Nephron (organoid): ENCODE measurements around the gene FAM204A.

Source experiments
- H3K27ac Mint-ChIP-seq, 3 experiments: 2 replicates each; pipeline ENCODE4 v1.8.0; 2020; ENCODE audit warnings: mixed read lengths in 3 of 3, mild to moderate bottlenecking in 2 of 3, moderate library complexity in 1 of 3
- H3K27me3 Mint-ChIP-seq: 2 replicates; pipeline ENCODE4 v1.8.0; 2021; ENCODE audit warnings: low read depth, mild to moderate bottlenecking, moderate library complexity, mixed read lengths
- H3K36me3 Mint-ChIP-seq: 2 replicates; pipeline ENCODE4 v1.8.0; 2020; ENCODE audit warnings: low read depth, mixed read lengths
- H3K4me1 Mint-ChIP-seq: 2 replicates; pipeline ENCODE4 v1.8.0; 2020; ENCODE audit warnings: mixed read lengths
- H3K4me3 Mint-ChIP-seq, 3 experiments: 2 replicates each; pipeline ENCODE4 v1.8.0; 2020; ENCODE audit warnings: mild to moderate bottlenecking in 3 of 3, mixed read lengths in 3 of 3, moderate library complexity in 2 of 3
- H3K9me3 Mint-ChIP-seq: 2 replicates; pipeline ENCODE4 v1.8.0; 2020; ENCODE audit warnings: mixed read lengths
- TF ChIP-seq, protein P1 (sequence below), 3 experiments: fragments of 200-600 bp; sonication (generic); IDR thresholded peaks; one replicate each; pipeline ENCODE4 v1.5.0; 2021; ENCODE audit warnings: antibody characterized with exemption in 3 of 3; ENCODE audit not compliant: unreplicated experiment in 3 of 3

The FAM204A gene

DNA sequence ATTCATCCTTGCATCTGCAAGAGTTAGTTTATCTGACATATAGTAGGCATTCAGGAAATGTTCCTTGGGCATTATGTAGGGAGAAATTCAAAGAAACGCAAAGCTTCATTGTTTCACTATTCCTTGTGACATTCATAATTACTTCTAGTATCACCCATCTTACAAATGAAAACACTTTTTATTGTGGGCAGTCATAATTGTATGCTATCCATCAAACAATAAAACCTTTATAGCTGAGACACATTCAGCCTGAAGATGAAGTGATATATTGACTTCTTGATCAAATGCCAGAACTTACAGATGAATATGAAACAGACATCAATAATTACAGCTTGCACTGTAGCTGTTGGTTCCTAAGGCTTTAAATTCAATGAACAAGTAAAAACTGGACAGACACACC, 36.4 kb downstream of the FAM204A start:
- TF ChIP-seq, protein P1, sequence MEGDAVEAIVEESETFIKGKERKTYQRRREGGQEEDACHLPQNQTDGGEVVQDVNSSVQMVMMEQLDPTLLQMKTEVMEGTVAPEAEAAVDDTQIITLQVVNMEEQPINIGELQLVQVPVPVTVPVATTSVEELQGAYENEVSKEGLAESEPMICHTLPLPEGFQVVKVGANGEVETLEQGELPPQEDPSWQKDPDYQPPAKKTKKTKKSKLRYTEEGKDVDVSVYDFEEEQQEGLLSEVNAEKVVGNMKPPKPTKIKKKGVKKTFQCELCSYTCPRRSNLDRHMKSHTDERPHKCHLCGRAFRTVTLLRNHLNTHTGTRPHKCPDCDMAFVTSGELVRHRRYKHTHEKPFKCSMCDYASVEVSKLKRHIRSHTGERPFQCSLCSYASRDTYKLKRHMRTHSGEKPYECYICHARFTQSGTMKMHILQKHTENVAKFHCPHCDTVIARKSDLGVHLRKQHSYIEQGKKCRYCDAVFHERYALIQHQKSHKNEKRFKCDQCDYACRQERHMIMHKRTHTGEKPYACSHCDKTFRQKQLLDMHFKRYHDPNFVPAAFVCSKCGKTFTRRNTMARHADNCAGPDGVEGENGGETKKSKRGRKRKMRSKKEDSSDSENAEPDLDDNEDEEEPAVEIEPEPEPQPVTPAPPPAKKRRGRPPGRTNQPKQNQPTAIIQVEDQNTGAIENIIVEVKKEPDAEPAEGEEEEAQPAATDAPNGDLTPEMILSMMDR (IDR thresholded peaks at IDR 0.05; ENCODE audit: unreplicated experiment in 3 of 3) = no peak
- Mint-ChIP-seq H3K4me1 (peaks cover 28% of the 10 kb centered on the region), H3K36me3 (peaks cover 45% of the 10 kb centered on the region), H3K27me3 (no peaks in the 10 kb centered on the region), H3K4me3 (no peak overlapping the region), H3K9me3 (no peaks in the 10 kb centered on the region), H3K27ac (peak overlapping the region in 1 of 3 experiments; percentile 28)

DNA sequence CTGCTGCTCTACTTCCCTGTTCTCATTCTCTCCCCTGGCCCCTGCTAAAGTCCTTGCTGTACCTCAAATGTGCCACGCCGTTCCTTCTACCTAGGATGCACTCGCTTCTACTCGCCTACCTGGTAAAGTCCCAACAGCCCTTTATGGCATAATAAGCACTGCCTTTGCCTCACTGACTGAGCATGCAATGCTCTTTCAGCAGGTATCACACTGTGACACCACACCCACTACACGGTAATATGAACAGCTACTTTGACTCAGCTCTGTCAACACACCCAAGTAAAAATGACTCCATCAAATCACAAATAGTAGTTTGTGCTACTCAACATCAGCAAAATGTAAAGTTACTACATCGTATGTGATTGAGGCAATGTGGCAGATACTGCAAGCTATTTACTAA, 37.6 kb downstream of the FAM204A start:
- TF ChIP-seq, protein P1 (IDR thresholded peaks at IDR 0.05; ENCODE audit: unreplicated experiment in 3 of 3) = no peak
- Mint-ChIP-seq H3K27me3 (no peaks in the 10 kb centered on the region), H3K4me3 (no peak overlapping the region), H3K9me3 (no peaks in the 10 kb centered on the region), H3K36me3 (peaks cover 37% of the 10 kb centered on the region), H3K4me1 (peaks cover 28% of the 10 kb centered on the region), H3K27ac (no peak overlapping the region)

DNA sequence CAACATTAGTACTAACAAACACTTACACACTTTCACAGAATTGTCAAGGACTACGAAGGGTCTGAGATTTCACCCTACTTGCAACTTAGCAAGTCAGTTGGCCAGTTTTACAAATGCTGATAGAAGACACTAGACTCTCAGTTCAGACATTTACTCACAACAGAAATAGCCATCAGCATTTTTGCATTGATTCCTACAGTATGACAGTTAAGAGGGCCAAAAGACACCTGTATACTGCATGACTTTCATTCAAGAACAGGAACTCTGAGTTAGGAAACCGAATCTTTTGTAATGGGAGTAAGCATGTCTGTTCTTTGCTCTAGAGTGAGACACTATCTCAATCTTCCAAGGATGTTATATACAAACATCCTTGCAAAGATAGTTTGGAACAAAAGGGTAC, 40.9 kb downstream of the FAM204A start:
- H3K9me3 Mint-ChIP-seq = no peaks in the 10 kb centered on the region
- no peak overlapping the region for H3K4me3 Mint-ChIP-seq
- peaks cover 2% of the 10 kb centered on the region for H3K4me1 Mint-ChIP-seq
- H3K36me3 Mint-ChIP-seq = peaks cover 24% of the 10 kb centered on the region
- TF ChIP-seq, protein P1 (IDR thresholded peaks at IDR 0.05; ENCODE audit: unreplicated experiment in 3 of 3) = no peak
- no peaks in the 10 kb centered on the region for H3K27me3 Mint-ChIP-seq
- no peak overlapping the region for H3K27ac Mint-ChIP-seq

DNA sequence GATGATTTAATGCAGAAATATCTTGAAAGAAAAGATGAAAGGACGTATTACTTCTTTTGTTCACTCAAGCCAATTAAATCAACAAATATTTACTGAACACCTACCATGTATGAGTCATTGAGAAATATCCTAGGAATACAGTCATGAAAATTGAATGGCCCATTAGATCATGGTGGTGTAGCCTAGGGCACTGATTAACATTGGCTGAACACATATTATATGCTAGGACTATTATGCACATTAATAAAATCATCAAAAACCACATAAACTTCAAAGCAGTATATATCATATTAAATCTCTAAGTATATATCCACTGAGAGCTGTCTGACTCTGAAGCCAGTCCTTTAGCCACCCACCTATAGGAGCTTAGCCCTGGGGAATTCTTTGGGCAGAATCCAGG, 41.8 kb downstream of the FAM204A start:
- TF ChIP-seq, protein P1 (IDR thresholded peaks at IDR 0.05; ENCODE audit: unreplicated experiment in 3 of 3) = no peak
- no peak overlapping the region for H3K27ac Mint-ChIP-seq
- H3K4me3 Mint-ChIP-seq = no peak overlapping the region

DNA sequence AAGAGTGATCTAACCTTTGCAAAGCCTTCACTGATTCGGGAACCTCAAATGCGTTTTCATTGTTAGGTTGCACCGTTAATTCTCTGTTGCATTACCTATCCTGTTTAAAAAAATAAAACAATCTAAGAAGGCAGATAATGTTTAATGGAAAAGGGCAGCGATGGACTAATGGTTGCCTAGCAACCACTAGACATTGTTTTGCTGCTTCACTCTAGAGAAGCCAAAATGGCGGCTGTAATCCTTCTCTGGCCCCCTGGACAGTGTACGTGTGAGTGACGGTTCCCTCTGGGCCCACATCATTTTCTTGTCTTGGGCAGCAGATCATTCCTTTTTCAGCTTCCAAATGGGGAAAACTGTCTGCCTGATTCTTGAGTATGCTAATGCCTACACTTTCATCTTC, 43.3 kb downstream of the FAM204A start:
- no peaks in the 10 kb centered on the region for H3K4me1 Mint-ChIP-seq
- no peak overlapping the region for H3K27ac Mint-ChIP-seq
- H3K9me3 Mint-ChIP-seq = no peaks in the 10 kb centered on the region
- H3K36me3 Mint-ChIP-seq = peaks cover 2% of the 10 kb centered on the region
- TF ChIP-seq, protein P1 (IDR thresholded peaks at IDR 0.05; ENCODE audit: unreplicated experiment in 3 of 3) = no peak
- H3K27me3 Mint-ChIP-seq = no peaks in the 10 kb centered on the region
- no peak overlapping the region for H3K4me3 Mint-ChIP-seq

More for the DNA sequence above, 41.8 kb downstream of the FAM204A start:
- Mint-ChIP-seq H3K27me3 (no peaks in the 10 kb centered on the region), H3K36me3 (peaks cover 17% of the 10 kb centered on the region), H3K4me1 (no peaks in the 10 kb centered on the region), H3K9me3 (no peaks in the 10 kb centered on the region)

DNA sequence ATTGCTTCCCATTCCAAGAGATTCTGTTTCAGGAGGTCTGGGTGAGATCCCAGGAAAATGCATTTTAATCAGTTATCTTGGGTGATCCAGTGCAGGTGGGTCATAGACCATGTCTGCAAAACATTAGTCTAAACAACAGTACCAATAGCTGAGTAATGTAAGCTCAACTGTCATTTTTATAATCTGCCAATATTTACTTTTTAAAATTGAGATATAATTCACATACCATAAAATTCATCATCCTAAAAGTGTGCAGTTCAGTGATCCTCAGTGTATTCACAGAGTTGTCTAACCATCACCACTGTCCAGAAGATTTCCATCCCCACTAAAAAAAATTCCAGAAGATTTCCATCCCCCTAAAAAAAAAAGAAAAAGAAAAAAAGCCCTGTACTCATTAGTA, 51.0 kb downstream of the FAM204A start:
- peaks cover 9% of the 10 kb centered on the region for H3K4me1 Mint-ChIP-seq
- no peaks in the 10 kb centered on the region for H3K9me3 Mint-ChIP-seq
- H3K27me3 Mint-ChIP-seq = peaks cover 7% of the 10 kb centered on the region
- no peak overlapping the region for H3K4me3 Mint-ChIP-seq
- H3K36me3 Mint-ChIP-seq = no peaks in the 10 kb centered on the region
- H3K27ac Mint-ChIP-seq = no peak overlapping the region
- TF ChIP-seq, protein P1 (IDR thresholded peaks at IDR 0.05; ENCODE audit: unreplicated experiment in 3 of 3) = no peak
